ENCODE data around the gene DKC1.

- no peak for TF ChIP-seq PATZ1 (CRISPR knock-in tag; IDR thresholded peaks at IDR 0.05; ENCODE audit: borderline replicate concordance)
- TF ChIP-seq ARNTL (CRISPR knock-in tag; IDR thresholded peaks at IDR 0.05; ENCODE audit: borderline replicate concordance, low read depth): no peak
Measured at GRCh38 chrX:154800478-154801210, 38.0 kb downstream of the DKC1 start.
